HepG2 (cell line): ENCODE measurements around the gene SPACA4. TPM values are rescaled to one million over a fixed set of nuclear protein-coding genes. Genes with fewer than 3 reads are reported as not detected.

Experiments used
- ATAC-seq: fragments of 200-7000 bp; cut with Tn5 transposase; 3 replicates; pipeline ENCODE4 v1.9.1; 2020; ENCODE audit warnings: mild to moderate bottlenecking, moderate library complexity
- BruUV-seq: library from RNA; stranded (reverse); fragments of 400-500 nt; replicated peaks from 2 replicates; lab custom pipeline; 2021; lab: Mats Ljungman, UMichigan
- CTCF ChIA-PET: fragments of 300-600 bp; formaldehyde crosslinking; extraction: SDS; loops from one replicate; lab custom pipeline; 2021; ENCODE audit warnings: low total read pairs, inconsistent platforms, low intra/inter-chr PET ratio; lab: Yijun Ruan, JAX
- POLR2A ChIA-PET: fragments of 350-600 bp; sonication (Branson Sonifier 250); formaldehyde crosslinking; loops from one replicate; lab custom pipeline; 2020; ENCODE audit warnings: antibody characterized with exemption, inconsistent platforms; lab: Yijun Ruan, JAX
- DNase-seq: peaks from one replicate; pipeline ENCODE4 v3.0.0-alpha.2; 2015; ENCODE audit warnings: low spot score
- FAIRE-seq: peaks from 3 replicates; lab custom pipeline; 2011; peaks lifted over from hg19 to GRCh38; lab: Jason Lieb, UNC
- H2AFZ ChIP-seq: one replicate; pipeline ENCODE4 v1.6.1; 2011; ENCODE audit warnings: low read length, inconsistent platforms
- H3K27ac ChIP-seq: fragments of 300-600 bp; 3 replicates; pipeline ENCODE4 v1.8.0; 2011; ENCODE audit warnings: mixed run types, mild to moderate bottlenecking, mixed read lengths, low read length, inconsistent platforms; ENCODE audit not compliant: insufficient read depth; ENCODE audit errors: extremely low read length
- H3K27me3 ChIP-seq, 2 experiments: fragments of 200-600 bp in 1 of 2; 2 replicates in 1 of 2; 3 replicates in 1 of 2; pipeline versions ENCODE4 v1.6.0 to v1.8.0; 2011; ENCODE audit warnings: low read length in 2 of 2, mild to moderate bottlenecking in 2 of 2, moderate library complexity in 2 of 2, inconsistent platforms in 1 of 2; ENCODE audit not compliant: insufficient read depth in 2 of 2, control insufficient read depth in 1 of 2
- H3K36me3 ChIP-seq, 2 experiments: fragments of 200-600 bp in 1 of 2; replicated peaks in 1 of 2; 2 replicates in 1 of 2; 3 replicates in 1 of 2; pipeline versions ENCODE4 v1.5.1 to v1.8.0; 2011; ENCODE audit warnings: low read length in 2 of 2, inconsistent platforms in 1 of 2; ENCODE audit not compliant: insufficient read depth in 2 of 2, control insufficient read depth in 1 of 2
- H3K4me1 ChIP-seq: 2 replicates; pipeline ENCODE4 v1.5.1; 2012; ENCODE audit warnings: low read length, inconsistent platforms; ENCODE audit not compliant: insufficient read depth
- H3K4me2 ChIP-seq: 2 replicates; pipeline ENCODE4 v1.6.0; 2011; ENCODE audit warnings: low read depth, low read length, inconsistent platforms
- H3K4me3 ChIP-seq, 3 experiments: fragments of 200-600 bp in 1 of 3; sonication (generic), shearing (Covaris generic) in 1 of 3; replicated peaks in 1 of 3; 2 replicates each; pipeline ENCODE4 v1.5.1; 2011 to 2016; ENCODE audit warnings: low read length in 3 of 3, inconsistent platforms in 2 of 3, low read depth in 2 of 3, mild to moderate bottlenecking in 2 of 3, control low read depth in 1 of 3, mixed read lengths in 1 of 3; ENCODE audit not compliant: insufficient read depth in 1 of 3
- H3K79me2 ChIP-seq: one replicate; pipeline ENCODE4 v1.6.1; 2011; ENCODE audit warnings: low read length, inconsistent platforms; ENCODE audit not compliant: insufficient read depth
- H3K9ac ChIP-seq: 2 replicates; pipeline ENCODE4 v1.6.0; 2011; ENCODE audit warnings: mild to moderate bottlenecking, low read depth, low read length, inconsistent platforms; ENCODE audit not compliant: insufficient read depth
- H3K9me3 ChIP-seq: 2 replicates; pipeline ENCODE4 v1.5.1; 2012; ENCODE audit warnings: mild to moderate bottlenecking, low read length
- H4K20me1 ChIP-seq: 2 replicates; pipeline ENCODE4 v1.6.0; 2011; ENCODE audit warnings: inconsistent platforms, mild to moderate bottlenecking, low read length, moderate library complexity; ENCODE audit not compliant: insufficient read depth
- BRCA1 ChIP-seq: sonication (generic); formaldehyde crosslinking; IDR thresholded peaks from 2 replicates; pipeline ENCODE4 v1.4.0; 2020; ENCODE audit warnings: missing genetic modification reagents
- JUNB ChIP-seq: sonication (generic); formaldehyde crosslinking; IDR thresholded peaks from 2 replicates; pipeline ENCODE4 v1.8.0; 2022; ENCODE audit warnings: missing genetic modification reagents, mild to moderate bottlenecking, borderline replicate concordance
- RORA ChIP-seq: sonication (generic); formaldehyde crosslinking; IDR thresholded peaks from 2 replicates; pipeline ENCODE4 v1.5.0; 2020; ENCODE audit warnings: mild to moderate bottlenecking, missing genetic modification reagents, moderate library complexity
- SRY ChIP-seq: sonication (generic); formaldehyde crosslinking; IDR thresholded peaks from 2 replicates; pipeline ENCODE4 v1.8.0; 2022; ENCODE audit warnings: mild to moderate bottlenecking, missing genetic modification reagents
- ZNF3 ChIP-seq: IDR thresholded peaks from 2 replicates; pipeline ENCODE4 v1.7.0; 2017; ENCODE audit warnings: inconsistent platforms
- ZNF441 ChIP-seq: sonication (generic); formaldehyde crosslinking; IDR thresholded peaks from 2 replicates; pipeline ENCODE4 v1.7.0; 2021; ENCODE audit warnings: missing genetic modification reagents, borderline replicate concordance
- ZNF552 ChIP-seq: sonication (generic); formaldehyde crosslinking; IDR thresholded peaks from 2 replicates; pipeline ENCODE4 v1.9.0; 2022; ENCODE audit warnings: missing genetic modification reagents, mild to moderate bottlenecking, borderline replicate concordance
- ZNF709 ChIP-seq: sonication (generic); formaldehyde crosslinking; IDR thresholded peaks from 2 replicates; pipeline ENCODE4 v1.5.0; 2020; ENCODE audit warnings: mild to moderate bottlenecking, missing genetic modification reagents
- ZNF75D ChIP-seq: sonication (generic); formaldehyde crosslinking; IDR thresholded peaks from 2 replicates; pipeline ENCODE4 v1.8.1; 2023; ENCODE audit warnings: missing genetic modification reagents, mild to moderate bottlenecking, borderline replicate concordance
- WGBS: methylation state at CpG from one replicate; pipeline ENCODE4 v1.1.6; 2017; ENCODE audit warnings: low lambda C conversion rate; 5-methylcytosine and 5-hydroxymethylcytosine counted together
- in situ Hi-C: cut with HindIII; loops from 2 replicates; pipeline ENCODE4 v1.10.0; 2017; ENCODE audit warnings: low pct_unique_long_range_greater_than_20kb; ENCODE audit not compliant: extremely low pct_ligation_motif_present
- intact Hi-C: fragments of 100-400 bp; cut with micrococcal nuclease; formaldehyde crosslinking; loops from one replicate; pipeline ENCODE4 v1.10.0; 2022; ENCODE audit not compliant: unreplicated experiment
- polyA plus RNA-seq, 8 experiments: library from polyadenylated mRNA; depleted of rRNA in 3 of 8; stranded (reverse) in 7 of 8; unstranded in 1 of 8; fragments of >200 nt; fragmentation: Illumina TruSeq in 4 of 8; extraction: Trizol in 4 of 8; gene quantifications; 2 replicates each; pipeline versions ENCODE4 v1.2.1 to v1.2.3, GENCODE V29; 2011 to 2016; ENCODE audit warnings: low read depth in 4 of 8, missing spikeins in 1 of 8, mixed read lengths in 1 of 8; ENCODE audit not compliant: insufficient read depth in 1 of 8
- total RNA-seq, 5 experiments: library from RNA; depleted of rRNA; stranded (reverse); fragments of >200 nt; fragmentation: Illumina TruSeq; extraction: Trizol; gene quantifications; 2 replicates each; pipeline ENCODE4 v1.2.3, GENCODE V29; 2016; ENCODE audit warnings: low read depth in 1 of 5

The SPACA4 gene
- total and polyA plus RNA-seq, 2 of the 13 experiments (the other 11 are each of a cell fraction or from before 2014, with no cell fraction given): not detected

- Histone ChIP-seq H3K27ac (no peak overlapping the region), H2AFZ (no peak overlapping the region), H4K20me1 (no peaks in the 10 kb centered on the region), H3K4me2 (peak overlapping the region; percentile 21), H3K9ac (no peak overlapping the region), H3K36me3 (no peaks in the 10 kb centered on the region), H3K9me3 (no peaks in the 10 kb centered on the region), H3K79me2 (no peaks in the 10 kb centered on the region), H3K4me1 (peaks cover 15% of the 10 kb centered on the region), H3K4me3 (no peak overlapping the region), H3K27me3 (no peaks in the 10 kb centered on the region)
- no TSS peak for BruUV-seq
- intact Hi-C loops (no loop called here), in situ Hi-C loops (no loop called here)
- POLR2A ChIA-PET: no interaction called here
- TF ChIP-seq RORA (no peak), ZNF552 (CRISPR knock-in tag) (no peak), ZNF441 (CRISPR knock-in tag) (no peak), BRCA1 (CRISPR knock-in tag) (no peak), JUNB (no peak), ZNF3 (CRISPR knock-in tag) (no peak), ZNF709 (CRISPR knock-in tag) (no peak), ZNF75D (CRISPR knock-in tag) (no peak), SRY (CRISPR knock-in tag) (no peak)
- ATAC-seq (no peak), FAIRE-seq (no peak), DNase-seq (no peak)
- CTCF ChIA-PET: no interaction called here
- WGBS: 10% methylated on average over 10 of the region's 11 CpGs
Measured at GRCh38 chr19:48654299-48655059, 47.9 kb downstream of the SPACA4 start.
